ENCODE results near the gene PMVK. TPM values are rescaled to one million over a fixed set of nuclear protein-coding genes. Genes with fewer than 3 reads are reported as not detected.

The PMVK gene
- total RNA-seq, 2 donors from 2014 or later, result 12.2 to 34.2 TPM

GRCh38 chr1:154958036-154958435 is 21.5 kb upstream of the PMVK start:
- DNase-seq (ENCODE audit: low spot score in 2 of 2), result no peak
- Mint-ChIP-seq H3K27ac (peak overlapping the region in 1 of 2 donors; percentile 91), H3K36me3 (peaks cover 18 to 24% of the 10 kb centered on the region in 2 donors), H3K9me3 (no peaks in the 10 kb centered on the region)
- ATAC-seq, result no peak

- no peaks in the 10 kb centered on the region for H3K9me3 Mint-ChIP-seq
- H3K36me3 Mint-ChIP-seq, result peaks cover 16 to 26% of the 10 kb centered on the region in 2 donors
- H3K27ac Mint-ChIP-seq, result peak overlapping the region; percentile 97 to 100
- no peak for ATAC-seq
- DNase-seq (ENCODE audit: low spot score in 2 of 2), result no peak
Measured at GRCh38 chr1:154957091-154957657, 20.7 kb upstream of the PMVK start.

- ATAC-seq (no peak), DNase-seq (ENCODE audit: low spot score in 2 of 2) (no peak)
- Mint-ChIP-seq H3K27ac (peak overlapping the region; percentile 97 to 100), H3K9me3 (no peaks in the 10 kb centered on the region), H3K36me3 (peaks cover 14 to 27% of the 10 kb centered on the region in 2 donors)
Measured at GRCh38 chr1:154956544-154956941, 20.0 kb upstream of the PMVK start.

- Mint-ChIP-seq H3K9me3 (no peaks in the 10 kb centered on the region), H3K36me3 (peaks cover 11 to 23% of the 10 kb centered on the region in 2 donors), H3K27ac (peak within 1 kb of the TSS; percentile 97 to 100)
- peak; percentile 80 to 85 for DNase-seq (ENCODE audit: low spot score in 2 of 2)
- ATAC-seq, result peak; percentile 47 to 57
Measured at GRCh38 chr1:154955718-154956543, 19.4 kb upstream of the PMVK start, which contains the start of gene PBXIP1. Gene PBXIP1, minus strand, starts transcription at chr1:154956099. Its CDS starts 2,378 bp downstream, at chr1:154953721.

GRCh38 chr1:154955039-154955717 is 18.7 kb upstream of the PMVK start:
- peak overlapping the region; percentile 97 to 100 for H3K27ac Mint-ChIP-seq
- DNase-seq (ENCODE audit: low spot score in 2 of 2) (peak; percentile 82 to 88), ATAC-seq (peak; percentile 88 to 93)
- H3K9me3 Mint-ChIP-seq, result no peaks in the 10 kb centered on the region
- H3K36me3 Mint-ChIP-seq, result peaks cover 5 to 18% of the 10 kb centered on the region in 2 donors

GRCh38 chr1:154954541-154954940 is 18.0 kb upstream of the PMVK start:
- no peak for DNase-seq (ENCODE audit: low spot score in 2 of 2)
- Mint-ChIP-seq H3K9me3 (no peaks in the 10 kb centered on the region), H3K27ac (peak overlapping the region; percentile 97 to 100), H3K36me3 (peaks cover 2 to 18% of the 10 kb centered on the region in 2 donors)
- ATAC-seq, result no peak

- peak overlapping the region; percentile 97 to 100 for H3K27ac Mint-ChIP-seq
Measured at GRCh38 chr1:154953611-154954038, 17.1 kb upstream of the PMVK start.

GRCh38 chr1:154952664-154953063 is 16.1 kb upstream of the PMVK start:
- no peak for ATAC-seq
- H3K9me3 Mint-ChIP-seq, result no peaks in the 10 kb centered on the region
- no peak for DNase-seq (ENCODE audit: low spot score in 2 of 2)
- peak overlapping the region; percentile 97 for H3K27ac Mint-ChIP-seq
- peaks cover 0 to 12% of the 10 kb centered on the region in 2 donors for H3K36me3 Mint-ChIP-seq

More at GRCh38 chr1:154953611-154954038, 17.1 kb upstream of the PMVK start:
- Mint-ChIP-seq H3K36me3 (peaks cover 0 to 17% of the 10 kb centered on the region in 2 donors), H3K9me3 (no peaks in the 10 kb centered on the region)
- DNase-seq (ENCODE audit: low spot score in 2 of 2) (no peak), ATAC-seq (no peak)

GRCh38 chr1:154951901-154952657 is 15.6 kb upstream of the PMVK start:
- Mint-ChIP-seq H3K9me3 (no peaks in the 10 kb centered on the region), H3K36me3 (peaks cover 0 to 12% of the 10 kb centered on the region in 2 donors), H3K27ac (peak overlapping the region; percentile 97)
- DNase-seq (ENCODE audit: low spot score in 2 of 2) (peak; percentile 50 to 76), ATAC-seq (peak; percentile 21 to 59)

GRCh38 chr1:154948079-154948478 is 11.6 kb upstream of the PMVK start:
- H3K27ac Mint-ChIP-seq, result peak overlapping the region; percentile 30 to 95
- no peak for DNase-seq (ENCODE audit: low spot score in 2 of 2)
- H3K36me3 Mint-ChIP-seq, result peaks cover 0 to 9% of the 10 kb centered on the region in 2 donors
- ATAC-seq, result no peak
- no peaks in the 10 kb centered on the region for H3K9me3 Mint-ChIP-seq

- DNase-seq (ENCODE audit: low spot score in 2 of 2) (no peak), ATAC-seq (no peak)
- H3K9me3 Mint-ChIP-seq, result no peaks in the 10 kb centered on the region
- H3K27ac Mint-ChIP-seq, result peak overlapping the region; percentile 43 to 45
- H3K36me3 Mint-ChIP-seq, result no peaks in the 10 kb centered on the region
Measured at GRCh38 chr1:154945962-154946850, 9.7 kb upstream of the PMVK start.

GRCh38 chr1:154945160-154945961 is 8.8 kb upstream of the PMVK start:
- Mint-ChIP-seq H3K9me3 (no peaks in the 10 kb centered on the region), H3K36me3 (no peaks in the 10 kb centered on the region), H3K27ac (peak overlapping the region; percentile 43 to 50)
- DNase-seq (ENCODE audit: low spot score in 2 of 2) (no peak), ATAC-seq (no peak)

GRCh38 chr1:154944401-154945159 is 8.1 kb upstream of the PMVK start:
- Mint-ChIP-seq H3K27ac (peak overlapping the region; percentile 17 to 85), H3K9me3 (no peaks in the 10 kb centered on the region), H3K36me3 (no peaks in the 10 kb centered on the region)
- ATAC-seq, result no peak
- no peak for DNase-seq (ENCODE audit: low spot score in 2 of 2)

Data from activated naive CD4-positive, alpha-beta T cell treated with anti-CD3 and anti-CD28 coated beads, Interleukin-2, amount 50 U/mL, for 72 hours (primary cell).